OCI-LY3 (cell line): ENCODE measurements around the gene RNF157.
A peak's percentile ranks its signal among the peaks of the same experiment; 100 is the strongest.

Experiments
- H2AFZ ChIP-seq: fragments of 200-600, 300-600 bp; shearing (Covaris generic); 2 replicates; pipeline ENCODE4 v1.6.0; 2014; ENCODE audit warnings: antibody characterized with exemption, low read depth, low read length
- H3K27ac ChIP-seq: fragments of 200-600, 300-600 bp; sonication (generic); 2 replicates; pipeline ENCODE4 v1.5.1; 2014; ENCODE audit warnings: mild to moderate bottlenecking, low read length, moderate library complexity, mixed read lengths
- H3K27me3 ChIP-seq: fragments of 200-600, 300-600 bp; sonication (generic); 2 replicates; pipeline ENCODE4 v1.6.1; 2014; ENCODE audit warnings: low read depth, low read length, mixed read lengths
- H3K36me3 ChIP-seq: fragments of 200-600, 300-600 bp; sonication (generic); replicated peaks from 2 replicates; pipeline ENCODE3; 2014; ENCODE audit warnings: low read depth, low read length, mixed read lengths
- H3K4me1 ChIP-seq: fragments of 300-600, 200-600 bp; sonication (generic); 2 replicates; pipeline ENCODE4 v1.6.1; 2014; ENCODE audit warnings: low read length, mixed read lengths
- H3K4me2 ChIP-seq: fragments of 200-600, 300-600 bp; sonication (generic); 2 replicates; pipeline ENCODE4 v1.6.1; 2014; ENCODE audit warnings: low read length, mixed read lengths
- H3K4me3 ChIP-seq: fragments of 300-600, 200-600 bp; sonication (generic); 2 replicates; pipeline ENCODE4 v1.5.1; 2014; ENCODE audit warnings: antibody characterized with exemption, mild to moderate bottlenecking, low read length, moderate library complexity
- H3K79me2 ChIP-seq: fragments of 300-600, 200-600 bp; shearing (Covaris generic); 2 replicates; pipeline ENCODE4 v1.6.1; 2014; ENCODE audit warnings: mild to moderate bottlenecking, low read length, mixed read lengths
- H3K9ac ChIP-seq: fragments of 300-600, 200-600 bp; shearing (Covaris generic); 2 replicates; pipeline ENCODE4 v1.6.0; 2014; ENCODE audit warnings: mild to moderate bottlenecking, low read length, moderate library complexity
- H3K9me3 ChIP-seq: fragments of 200-600, 300-600 bp; shearing (Covaris generic); 2 replicates; pipeline ENCODE4 v1.6.1; 2014; ENCODE audit warnings: low read length, mixed read lengths; ENCODE audit not compliant: insufficient read depth
- H4K20me1 ChIP-seq: fragments of 200-600, 300-600 bp; sonication (generic); 2 replicates; pipeline ENCODE4 v1.6.1; 2016; ENCODE audit warnings: low read length, mixed read lengths; ENCODE audit not compliant: insufficient read depth
- CTCF ChIP-seq: fragments of 200-600, 300-600 bp; sonication (generic); IDR thresholded peaks from 2 replicates; pipeline ENCODE4 v1.5.1; 2014; ENCODE audit warnings: antibody characterized with exemption, low read length, low read depth
- EZH2phosphoT487 ChIP-seq: fragments of 200-600 bp; shearing (Covaris generic); IDR thresholded peaks from 2 replicates; pipeline ENCODE4 v1.6.1; 2018; ENCODE audit warnings: antibody characterized with exemption, mixed run types, low read depth

Gene RNF157

DNA sequence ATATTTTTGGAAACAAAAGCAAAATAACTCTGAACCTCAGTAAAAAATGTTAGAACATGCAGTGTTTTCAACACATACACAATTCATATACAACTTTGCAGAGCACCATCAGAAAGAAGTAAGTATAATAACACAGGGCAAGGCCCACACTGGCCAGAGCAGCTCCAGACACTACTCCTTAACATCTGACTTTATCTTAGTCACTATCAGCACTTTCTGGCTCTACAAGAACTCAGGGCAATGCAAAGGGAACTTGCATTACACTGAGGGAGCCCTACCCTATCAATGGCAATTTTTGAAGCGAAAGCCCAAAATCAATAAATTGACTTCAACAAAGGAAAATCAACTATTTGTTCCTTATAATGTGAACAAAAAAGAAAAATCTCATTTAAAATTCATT is 16.5 kb downstream of the RNF157 start:
- Histone ChIP-seq H3K27me3 (no peaks in the 10 kb centered on the region), H3K79me2 (no peaks in the 10 kb centered on the region), H3K36me3 (no peaks in the 10 kb centered on the region), H3K4me2 (no peak overlapping the region), H3K9ac (no peak overlapping the region), H3K9me3 (no peaks in the 10 kb centered on the region), H3K4me1 (peaks cover 14% of the 10 kb centered on the region), H3K27ac (no peak overlapping the region), H4K20me1 (no peaks in the 10 kb centered on the region), H3K4me3 (no peak overlapping the region), H2AFZ (no peak overlapping the region)
- no peak for TF ChIP-seq CTCF
- TF ChIP-seq EZH2phosphoT487 = no peak

DNA sequence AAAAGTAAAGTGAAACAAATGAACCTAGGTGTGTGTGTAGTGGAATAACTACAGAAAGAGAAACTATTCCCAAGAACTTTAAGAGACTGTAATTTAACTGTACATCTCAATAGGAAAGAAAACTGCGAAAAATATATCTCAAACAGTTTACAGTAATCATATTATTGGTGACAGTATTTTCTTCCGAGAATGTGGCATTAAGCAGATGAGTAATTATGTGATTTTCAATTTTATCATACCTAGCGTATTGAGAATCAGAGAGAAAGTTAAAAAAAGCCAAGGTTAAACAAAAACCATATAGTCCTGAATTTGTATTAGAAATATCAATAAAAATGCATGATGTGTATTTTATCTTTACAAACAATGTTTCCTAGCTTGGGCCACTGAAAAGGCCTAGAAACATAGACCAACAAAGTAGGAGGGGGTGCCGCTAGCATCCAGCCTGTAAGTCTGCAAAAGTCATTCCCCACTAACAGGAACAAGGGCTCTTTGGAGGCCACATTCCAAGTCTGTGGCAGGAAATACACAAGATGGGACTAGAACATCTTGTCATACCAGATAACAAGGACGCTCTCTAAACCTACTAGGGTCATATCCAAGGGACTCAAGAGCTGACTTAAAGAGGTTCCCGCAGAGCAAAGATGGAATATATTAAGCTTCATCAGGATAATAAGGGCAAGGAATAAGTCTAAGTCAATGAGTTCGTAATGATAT is 20.5 kb downstream of the RNF157 start:
- H3K36me3 ChIP-seq = no peaks in the 10 kb centered on the region
- no peaks in the 10 kb centered on the region for H3K9me3 ChIP-seq
- no peak overlapping the region for H3K27ac ChIP-seq
- H3K4me1 ChIP-seq = peaks cover 21% of the 10 kb centered on the region
- H4K20me1 ChIP-seq = no peaks in the 10 kb centered on the region
- H3K4me2 ChIP-seq = peak overlapping the region; percentile 48
- TF ChIP-seq CTCF (no peak), EZH2phosphoT487 (no peak)
- no peak overlapping the region for H2AFZ ChIP-seq
- H3K9ac ChIP-seq = no peak overlapping the region
- H3K79me2 ChIP-seq = no peaks in the 10 kb centered on the region
- peak overlapping the region; percentile 7; the same call in 1 of the 2 replicates for H3K4me3 ChIP-seq
- no peaks in the 10 kb centered on the region for H3K27me3 ChIP-seq

GRCh38 chr17:76217081-76217480 is 23.2 kb downstream of the RNF157 start:
- Histone ChIP-seq H3K4me2 (peak overlapping the region; percentile 34), H3K4me3 (no peak overlapping the region), H4K20me1 (no peaks in the 10 kb centered on the region), H3K79me2 (no peaks in the 10 kb centered on the region), H3K4me1 (peaks cover 21% of the 10 kb centered on the region), H3K36me3 (no peaks in the 10 kb centered on the region), H3K27me3 (no peaks in the 10 kb centered on the region), H3K27ac (no peak overlapping the region), H3K9me3 (no peaks in the 10 kb centered on the region), H3K9ac (no peak overlapping the region), H2AFZ (peak overlapping the region; percentile 81)
- TF ChIP-seq EZH2phosphoT487 = no peak
- TF ChIP-seq CTCF = no peak

- Histone ChIP-seq H3K9me3 (no peaks in the 10 kb centered on the region), H3K27ac (no peak overlapping the region), H3K79me2 (no peaks in the 10 kb centered on the region), H3K4me2 (no peak overlapping the region), H3K4me3 (no peak overlapping the region), H3K36me3 (no peaks in the 10 kb centered on the region), H3K27me3 (no peaks in the 10 kb centered on the region), H3K4me1 (peaks cover 12% of the 10 kb centered on the region), H2AFZ (no peak overlapping the region), H4K20me1 (no peaks in the 10 kb centered on the region), H3K9ac (no peak overlapping the region)
- no peak for TF ChIP-seq EZH2phosphoT487
- TF ChIP-seq CTCF = no peak
These were observed 26.8 kb downstream of the RNF157 start for GRCh38 chr17:76213491-76213890.
